T-helper 1 cell (primary cell): ENCODE data around the gene DRAXIN.

Experiments
- DNase-seq, 5 donors: peaks; one replicate each; pipeline ENCODE4 v3.0.0-alpha.2; 2012 to 2020

Gene DRAXIN

DNA sequence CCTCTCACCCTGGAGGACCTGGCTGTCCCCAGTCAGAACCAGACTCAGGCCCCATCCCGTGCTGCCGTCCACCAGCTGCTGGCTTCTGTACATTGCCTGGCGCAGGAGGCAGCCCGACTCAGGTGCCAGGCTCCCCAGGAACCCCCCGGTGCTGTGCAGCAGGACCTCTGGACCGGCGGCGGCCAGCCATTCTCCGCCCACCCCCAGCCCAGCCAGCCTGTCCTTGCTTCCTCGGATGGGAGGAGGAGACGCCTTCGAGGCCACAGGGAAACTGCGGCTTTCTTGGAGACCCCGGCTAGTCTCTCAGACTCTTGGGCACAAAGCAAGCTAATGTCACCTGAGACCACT, 74.9 kb downstream of the DRAXIN start:
- no peak for DNase-seq

- DNase-seq = no peak
Measured at GRCh38 chr1:11767922-11768704, 76.6 kb downstream of the DRAXIN start.

- no peak for DNase-seq
Measured at GRCh38 chr1:11768821-11769220, 77.3 kb downstream of the DRAXIN start.

DNA sequence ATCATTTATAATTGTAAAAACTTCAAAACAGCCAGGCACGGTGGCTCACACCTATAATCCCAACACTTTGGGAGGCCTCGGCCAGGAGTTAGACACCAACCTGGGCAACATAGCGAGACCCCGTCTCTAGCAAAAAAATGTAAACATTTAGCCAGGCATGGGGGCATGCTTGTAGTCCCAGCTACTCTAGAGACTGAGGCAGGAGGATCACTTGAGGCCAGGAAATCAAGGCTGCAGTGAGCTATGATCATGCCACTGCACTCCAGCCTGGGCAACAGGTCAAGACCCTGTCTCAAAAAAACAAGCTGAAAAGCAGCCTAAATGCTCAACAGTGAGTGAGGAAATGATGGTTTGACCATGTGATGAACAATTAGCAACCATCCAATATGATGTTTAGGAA, 77.8 kb downstream of the DRAXIN start:
- no peak for DNase-seq

GRCh38 chr1:11770011-11770410, 78.5 kb downstream of the DRAXIN start:
- no peak for DNase-seq

GRCh38 chr1:11771481-11772043, 80.1 kb downstream of the DRAXIN start:
- no peak for DNase-seq

DNA sequence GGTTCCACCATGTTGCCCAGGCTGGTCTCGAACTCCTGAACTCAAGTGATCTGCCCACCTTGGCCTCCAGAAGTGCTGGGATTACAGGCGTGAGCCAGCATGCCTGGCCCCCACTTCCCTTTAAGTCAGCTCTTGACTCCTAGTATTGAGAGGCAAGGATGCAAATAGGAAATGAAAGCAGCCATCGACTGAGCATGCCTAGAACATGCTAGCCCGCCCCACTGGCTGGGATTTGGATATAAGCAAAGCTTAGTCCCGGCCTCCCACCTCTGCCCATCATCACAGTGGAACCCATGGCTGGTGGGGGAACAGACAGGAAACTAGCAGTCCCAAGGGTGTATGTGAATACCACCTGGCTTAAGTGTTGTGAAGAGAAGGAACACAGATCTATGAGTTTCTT, 80.9 kb downstream of the DRAXIN start:
- DNase-seq = no peak

DNA sequence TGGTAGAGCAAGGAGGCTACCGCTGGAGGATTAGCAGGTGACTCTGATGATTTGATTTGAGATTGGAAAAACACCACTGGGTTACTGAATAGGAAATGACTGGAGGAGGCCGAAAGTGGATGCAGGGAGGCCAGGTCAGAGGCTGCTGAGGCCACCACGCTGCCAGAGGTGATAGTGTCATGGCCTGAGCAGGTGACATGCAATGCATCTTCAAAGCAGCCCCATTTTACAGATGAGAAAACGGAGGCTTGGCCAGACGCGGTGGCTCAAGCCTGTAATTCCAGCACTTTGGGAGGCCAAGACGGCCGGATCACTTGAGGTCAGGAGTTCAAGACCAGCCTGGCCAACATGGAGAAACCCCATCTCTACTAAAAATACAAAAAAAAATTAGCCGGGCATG, 83.2 kb downstream of the DRAXIN start:
- DNase-seq = no peak
